ENCODE data around the gene MKRN2.

DNA sequence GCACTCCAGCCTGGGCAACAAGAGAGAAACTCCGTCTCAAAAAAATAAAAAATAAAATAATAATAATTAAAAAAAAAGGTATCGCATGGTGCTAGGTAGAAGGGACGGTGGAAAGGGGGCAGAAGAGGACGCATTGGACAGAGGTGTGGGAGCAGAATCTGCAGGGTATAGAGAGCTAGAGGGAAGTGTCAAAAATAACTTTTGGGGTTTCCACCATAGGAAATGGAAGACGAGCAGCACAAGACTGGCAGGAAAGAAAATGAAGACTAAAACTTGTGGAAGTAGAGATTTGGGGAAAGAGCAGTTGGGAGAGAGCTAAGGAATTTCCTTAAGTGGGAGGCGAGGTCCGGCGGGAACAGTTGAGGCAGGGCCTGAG, 585 bp upstream of the MKRN2 start:
- TF ChIP-seq, protein P1, sequence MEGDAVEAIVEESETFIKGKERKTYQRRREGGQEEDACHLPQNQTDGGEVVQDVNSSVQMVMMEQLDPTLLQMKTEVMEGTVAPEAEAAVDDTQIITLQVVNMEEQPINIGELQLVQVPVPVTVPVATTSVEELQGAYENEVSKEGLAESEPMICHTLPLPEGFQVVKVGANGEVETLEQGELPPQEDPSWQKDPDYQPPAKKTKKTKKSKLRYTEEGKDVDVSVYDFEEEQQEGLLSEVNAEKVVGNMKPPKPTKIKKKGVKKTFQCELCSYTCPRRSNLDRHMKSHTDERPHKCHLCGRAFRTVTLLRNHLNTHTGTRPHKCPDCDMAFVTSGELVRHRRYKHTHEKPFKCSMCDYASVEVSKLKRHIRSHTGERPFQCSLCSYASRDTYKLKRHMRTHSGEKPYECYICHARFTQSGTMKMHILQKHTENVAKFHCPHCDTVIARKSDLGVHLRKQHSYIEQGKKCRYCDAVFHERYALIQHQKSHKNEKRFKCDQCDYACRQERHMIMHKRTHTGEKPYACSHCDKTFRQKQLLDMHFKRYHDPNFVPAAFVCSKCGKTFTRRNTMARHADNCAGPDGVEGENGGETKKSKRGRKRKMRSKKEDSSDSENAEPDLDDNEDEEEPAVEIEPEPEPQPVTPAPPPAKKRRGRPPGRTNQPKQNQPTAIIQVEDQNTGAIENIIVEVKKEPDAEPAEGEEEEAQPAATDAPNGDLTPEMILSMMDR (IDR thresholded peaks at IDR 0.05), result no peak
- no peak for TF ChIP-seq EP300 (IDR thresholded peaks at IDR 0.05)
- TF ChIP-seq CBX2 (IDR thresholded peaks at IDR 0.05; ENCODE audit: borderline replicate concordance, low read depth), result no peak
- no peak for TF ChIP-seq POLR2A (IDR thresholded peaks at IDR 0.05; ENCODE audit: low read length)
- TF ChIP-seq NFE2L2 (conservative IDR thresholded peaks at IDR 0.05; ENCODE audit: low read length), result no peak
- TF ChIP-seq HEYL (CRISPR knock-in tag; IDR thresholded peaks at IDR 0.05), result no peak
- no peak for TF ChIP-seq RFX5 (IDR thresholded peaks at IDR 0.05)
- TF ChIP-seq, protein P2, sequence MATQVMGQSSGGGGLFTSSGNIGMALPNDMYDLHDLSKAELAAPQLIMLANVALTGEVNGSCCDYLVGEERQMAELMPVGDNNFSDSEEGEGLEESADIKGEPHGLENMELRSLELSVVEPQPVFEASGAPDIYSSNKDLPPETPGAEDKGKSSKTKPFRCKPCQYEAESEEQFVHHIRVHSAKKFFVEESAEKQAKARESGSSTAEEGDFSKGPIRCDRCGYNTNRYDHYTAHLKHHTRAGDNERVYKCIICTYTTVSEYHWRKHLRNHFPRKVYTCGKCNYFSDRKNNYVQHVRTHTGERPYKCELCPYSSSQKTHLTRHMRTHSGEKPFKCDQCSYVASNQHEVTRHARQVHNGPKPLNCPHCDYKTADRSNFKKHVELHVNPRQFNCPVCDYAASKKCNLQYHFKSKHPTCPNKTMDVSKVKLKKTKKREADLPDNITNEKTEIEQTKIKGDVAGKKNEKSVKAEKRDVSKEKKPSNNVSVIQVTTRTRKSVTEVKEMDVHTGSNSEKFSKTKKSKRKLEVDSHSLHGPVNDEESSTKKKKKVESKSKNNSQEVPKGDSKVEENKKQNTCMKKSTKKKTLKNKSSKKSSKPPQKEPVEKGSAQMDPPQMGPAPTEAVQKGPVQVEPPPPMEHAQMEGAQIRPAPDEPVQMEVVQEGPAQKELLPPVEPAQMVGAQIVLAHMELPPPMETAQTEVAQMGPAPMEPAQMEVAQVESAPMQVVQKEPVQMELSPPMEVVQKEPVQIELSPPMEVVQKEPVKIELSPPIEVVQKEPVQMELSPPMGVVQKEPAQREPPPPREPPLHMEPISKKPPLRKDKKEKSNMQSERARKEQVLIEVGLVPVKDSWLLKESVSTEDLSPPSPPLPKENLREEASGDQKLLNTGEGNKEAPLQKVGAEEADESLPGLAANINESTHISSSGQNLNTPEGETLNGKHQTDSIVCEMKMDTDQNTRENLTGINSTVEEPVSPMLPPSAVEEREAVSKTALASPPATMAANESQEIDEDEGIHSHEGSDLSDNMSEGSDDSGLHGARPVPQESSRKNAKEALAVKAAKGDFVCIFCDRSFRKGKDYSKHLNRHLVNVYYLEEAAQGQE (IDR thresholded peaks at IDR 0.05), result no peak
- no peak for TF ChIP-seq HOXB13 (CRISPR knock-in tag; IDR thresholded peaks at IDR 0.05; ENCODE audit: low read depth)
- TF ChIP-seq ESRRA (IDR thresholded peaks at IDR 0.05; ENCODE audit: borderline replicate concordance, low read length), result no peak
- no peak for TF ChIP-seq CHD4 (IDR thresholded peaks at IDR 0.05; ENCODE audit: borderline replicate concordance)

Measured in A549 (cell line).